ENCODE measurements around the gene RHBDL3. TPM values are rescaled to one million over a fixed set of nuclear protein-coding genes. Genes with fewer than 3 reads are reported as not detected.
A peak's percentile ranks its signal among the peaks of the same experiment; 100 is the strongest.

The RHBDL3 gene, protein sequence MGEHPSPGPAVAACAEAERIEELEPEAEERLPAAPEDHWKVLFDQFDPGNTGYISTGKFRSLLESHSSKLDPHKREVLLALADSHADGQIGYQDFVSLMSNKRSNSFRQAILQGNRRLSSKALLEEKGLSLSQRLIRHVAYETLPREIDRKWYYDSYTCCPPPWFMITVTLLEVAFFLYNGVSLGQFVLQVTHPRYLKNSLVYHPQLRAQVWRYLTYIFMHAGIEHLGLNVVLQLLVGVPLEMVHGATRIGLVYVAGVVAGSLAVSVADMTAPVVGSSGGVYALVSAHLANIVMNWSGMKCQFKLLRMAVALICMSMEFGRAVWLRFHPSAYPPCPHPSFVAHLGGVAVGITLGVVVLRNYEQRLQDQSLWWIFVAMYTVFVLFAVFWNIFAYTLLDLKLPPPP
- 0.24 and 0.27 TPM in 2 replicates for total RNA-seq (2022)
- percentile 13 among the genes with signal in this experiment for Bru-seq, nascent RNA
- BruChase-seq, experiment 1, labeled RNA remaining after a 6-hour chase: percentile 8 among the genes with signal in this experiment
- BruChase-seq, experiment 2, labeled RNA remaining after a 2-hour chase: percentile 17 among the genes with signal in this experiment
- long read RNA-seq, partial matches to known transcripts: 0 of 1 reads
- long read RNA-seq, other reads (novel, unspliced or antisense): 1 of 1 reads

DNA sequence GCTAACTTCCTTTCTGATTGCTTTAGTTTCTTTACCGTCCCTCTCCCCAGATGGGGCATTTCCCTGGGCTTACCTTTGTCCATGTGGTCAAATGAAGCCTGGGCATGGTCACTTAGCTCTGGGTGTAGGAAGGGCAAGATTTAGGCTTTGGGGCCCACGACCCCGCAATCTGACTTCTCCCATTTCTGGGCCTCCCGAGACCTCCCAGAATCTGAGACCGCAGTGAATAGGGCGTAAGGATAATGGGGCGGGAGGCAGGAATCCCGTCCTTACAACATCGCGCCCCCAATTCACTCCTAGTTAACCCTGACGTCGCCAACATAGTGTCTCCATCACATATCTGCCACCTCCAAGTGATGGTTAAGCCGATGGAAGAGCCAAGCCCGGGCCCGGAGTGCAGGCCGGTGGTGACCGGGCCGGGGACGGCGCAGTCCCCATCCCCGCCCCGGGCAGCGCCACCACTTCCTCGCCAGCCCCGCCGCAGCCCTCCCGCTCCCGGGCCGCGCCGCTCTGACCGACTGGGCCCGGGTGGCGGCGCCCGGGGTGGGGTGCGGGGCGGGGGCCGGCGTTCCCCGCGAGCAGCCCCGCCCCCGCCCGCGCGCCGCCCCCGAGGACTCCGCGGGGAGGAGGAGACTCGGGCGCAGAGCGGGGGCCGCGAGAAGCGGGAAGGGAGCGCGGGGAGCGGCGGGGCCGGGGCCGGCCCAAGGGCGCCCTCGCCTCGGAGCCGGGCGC is at the start of gene RHBDL3:
TSS of gene RHBDL3 (plus strand) at position 641 of the 732 bp plus-strand sequence. CDS start 358 bp downstream, outside the sequence.
- TF ChIP-seq, protein P1, sequence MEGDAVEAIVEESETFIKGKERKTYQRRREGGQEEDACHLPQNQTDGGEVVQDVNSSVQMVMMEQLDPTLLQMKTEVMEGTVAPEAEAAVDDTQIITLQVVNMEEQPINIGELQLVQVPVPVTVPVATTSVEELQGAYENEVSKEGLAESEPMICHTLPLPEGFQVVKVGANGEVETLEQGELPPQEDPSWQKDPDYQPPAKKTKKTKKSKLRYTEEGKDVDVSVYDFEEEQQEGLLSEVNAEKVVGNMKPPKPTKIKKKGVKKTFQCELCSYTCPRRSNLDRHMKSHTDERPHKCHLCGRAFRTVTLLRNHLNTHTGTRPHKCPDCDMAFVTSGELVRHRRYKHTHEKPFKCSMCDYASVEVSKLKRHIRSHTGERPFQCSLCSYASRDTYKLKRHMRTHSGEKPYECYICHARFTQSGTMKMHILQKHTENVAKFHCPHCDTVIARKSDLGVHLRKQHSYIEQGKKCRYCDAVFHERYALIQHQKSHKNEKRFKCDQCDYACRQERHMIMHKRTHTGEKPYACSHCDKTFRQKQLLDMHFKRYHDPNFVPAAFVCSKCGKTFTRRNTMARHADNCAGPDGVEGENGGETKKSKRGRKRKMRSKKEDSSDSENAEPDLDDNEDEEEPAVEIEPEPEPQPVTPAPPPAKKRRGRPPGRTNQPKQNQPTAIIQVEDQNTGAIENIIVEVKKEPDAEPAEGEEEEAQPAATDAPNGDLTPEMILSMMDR (IDR thresholded peaks at IDR 0.05; ENCODE audit: unreplicated experiment): no peak
- no peak within 1 kb of the TSS for H3K27ac Mint-ChIP-seq (ENCODE audit: unreplicated experiment)
- intact Hi-C loops (cut with micrococcal nuclease; ENCODE audit: unreplicated experiment): no loop called here

DNA sequence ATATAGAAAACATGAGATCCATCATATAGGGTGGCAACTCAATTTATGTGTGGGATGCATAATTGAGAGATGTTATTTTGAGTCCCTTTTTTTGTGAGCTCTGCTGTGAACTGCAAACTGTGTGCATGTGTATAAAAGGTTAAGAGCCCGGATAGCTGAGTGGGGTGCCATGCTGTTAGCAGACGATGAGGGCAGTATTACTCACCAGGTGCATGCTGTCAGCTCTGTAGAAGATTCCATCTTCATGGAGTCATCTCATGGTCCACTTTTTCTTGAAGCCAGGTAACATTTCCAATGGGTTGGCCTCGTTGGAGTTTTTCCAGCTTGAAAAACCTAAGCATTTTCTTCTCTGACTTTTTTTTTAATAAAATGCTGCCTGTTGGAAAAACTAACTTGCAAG is 43.0 kb upstream of the RHBDL3 start:
- H3K4me3 Mint-ChIP-seq (ENCODE audit: low read depth, unreplicated experiment): no peak overlapping the region
- no peaks in the 10 kb centered on the region for H3K9me3 Mint-ChIP-seq (ENCODE audit: low read depth, unreplicated experiment)
- DNase-seq: no peak
- H3K27ac Mint-ChIP-seq (ENCODE audit: unreplicated experiment): no peak overlapping the region
- H3K4me1 Mint-ChIP-seq (ENCODE audit: low read depth, unreplicated experiment): no peaks in the 10 kb centered on the region
- CTCF ChIA-PET: no interaction called here
- H3K36me3 Mint-ChIP-seq (ENCODE audit: insufficient read depth, unreplicated experiment): no peaks in the 10 kb centered on the region
- no TSS peak for BruUV-seq (replicated peaks)
- TF ChIP-seq, protein P1 (IDR thresholded peaks at IDR 0.05; ENCODE audit: unreplicated experiment): no peak
- no peaks in the 10 kb centered on the region for H3K27me3 Mint-ChIP-seq (ENCODE audit: unreplicated experiment)
- intact Hi-C loops (cut with micrococcal nuclease; ENCODE audit: unreplicated experiment): no loop called here

More for the DNA sequence above, at the start of gene RHBDL3:
- no peak for DNase-seq
- H3K4me1 Mint-ChIP-seq (ENCODE audit: low read depth, unreplicated experiment): peaks cover 28% of the 10 kb centered on the region
- CTCF ChIA-PET: no interaction called here
- H3K27me3 Mint-ChIP-seq (ENCODE audit: unreplicated experiment): peaks cover 94% of the 10 kb centered on the region
- BruUV-seq (replicated peaks): no TSS peak
- H3K4me3 Mint-ChIP-seq (ENCODE audit: low read depth, unreplicated experiment): peak within 1 kb of the TSS; percentile 62
- H3K9me3 Mint-ChIP-seq (ENCODE audit: low read depth, unreplicated experiment): no peaks in the 10 kb centered on the region
- H3K36me3 Mint-ChIP-seq (ENCODE audit: insufficient read depth, unreplicated experiment): peaks cover 4% of the 10 kb centered on the region

DNA sequence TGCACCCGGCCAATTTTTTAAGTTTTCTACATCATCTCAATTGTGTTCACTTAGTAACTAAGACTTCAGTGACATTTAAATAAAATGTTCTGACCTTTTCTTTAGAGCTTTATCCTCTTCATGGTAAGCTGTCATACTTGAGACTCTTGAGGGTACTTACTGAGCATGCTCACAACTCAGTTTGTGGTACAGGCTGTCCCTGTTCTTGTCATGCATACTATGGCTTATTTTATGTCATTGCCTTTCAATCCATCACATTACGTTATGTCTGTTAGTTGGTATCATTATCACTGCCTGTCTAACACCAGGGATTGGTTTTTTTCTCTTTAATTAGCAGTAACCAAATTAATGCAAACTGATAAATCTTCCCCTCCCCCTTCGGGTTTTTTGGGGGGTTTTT is 41.9 kb upstream of the RHBDL3 start:
- no peak for DNase-seq
- Mint-ChIP-seq H3K4me3 (ENCODE audit: low read depth, unreplicated experiment) (no peak overlapping the region), H3K36me3 (ENCODE audit: insufficient read depth, unreplicated experiment) (no peaks in the 10 kb centered on the region), H3K4me1 (ENCODE audit: low read depth, unreplicated experiment) (no peaks in the 10 kb centered on the region), H3K27me3 (ENCODE audit: unreplicated experiment) (no peaks in the 10 kb centered on the region), H3K27ac (ENCODE audit: unreplicated experiment) (no peak overlapping the region), H3K9me3 (ENCODE audit: low read depth, unreplicated experiment) (no peaks in the 10 kb centered on the region)
- CTCF ChIA-PET: no interaction called here
- BruUV-seq (replicated peaks): no TSS peak
- intact Hi-C loops (cut with micrococcal nuclease; ENCODE audit: unreplicated experiment): no loop called here
- TF ChIP-seq, protein P1 (IDR thresholded peaks at IDR 0.05; ENCODE audit: unreplicated experiment): no peak

DNA sequence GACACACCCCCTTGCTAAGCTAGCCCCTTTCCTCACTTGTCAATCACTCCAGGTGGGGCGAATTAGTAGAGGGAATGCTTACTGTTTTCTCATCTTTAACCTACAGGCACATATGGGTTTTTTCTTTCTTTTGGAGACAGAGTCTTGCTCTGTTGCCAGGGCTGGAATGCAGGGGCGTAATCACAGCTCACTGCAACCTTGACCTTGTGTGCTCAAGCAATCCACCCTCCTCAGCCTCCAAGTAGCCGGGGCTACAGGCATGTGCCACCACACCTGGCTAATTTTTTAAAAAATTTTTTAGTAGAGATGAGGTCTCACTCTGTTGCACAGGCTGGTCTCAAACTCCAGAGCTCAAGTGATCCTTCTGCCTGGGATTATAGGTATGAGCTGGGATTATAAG is 38.7 kb upstream of the RHBDL3 start:
- CTCF ChIA-PET: interaction anchor here (0.5 kb wide), 1 partner anchor 20 kb away, joined by 3 read pairs; no protein-coding TSS in a partner anchor
- Mint-ChIP-seq H3K27ac (ENCODE audit: unreplicated experiment) (no peak overlapping the region), H3K9me3 (ENCODE audit: low read depth, unreplicated experiment) (no peaks in the 10 kb centered on the region), H3K4me3 (ENCODE audit: low read depth, unreplicated experiment) (no peak overlapping the region), H3K36me3 (ENCODE audit: insufficient read depth, unreplicated experiment) (no peaks in the 10 kb centered on the region), H3K27me3 (ENCODE audit: unreplicated experiment) (no peaks in the 10 kb centered on the region), H3K4me1 (ENCODE audit: low read depth, unreplicated experiment) (no peaks in the 10 kb centered on the region)
- no peak for DNase-seq
- intact Hi-C loops (cut with micrococcal nuclease; ENCODE audit: unreplicated experiment): no loop called here
- no TSS peak for BruUV-seq (replicated peaks)
- TF ChIP-seq, protein P1 (IDR thresholded peaks at IDR 0.05; ENCODE audit: unreplicated experiment): no peak
